ENCODE results near the gene ITPR2.

- TF ChIP-seq, protein P1, sequence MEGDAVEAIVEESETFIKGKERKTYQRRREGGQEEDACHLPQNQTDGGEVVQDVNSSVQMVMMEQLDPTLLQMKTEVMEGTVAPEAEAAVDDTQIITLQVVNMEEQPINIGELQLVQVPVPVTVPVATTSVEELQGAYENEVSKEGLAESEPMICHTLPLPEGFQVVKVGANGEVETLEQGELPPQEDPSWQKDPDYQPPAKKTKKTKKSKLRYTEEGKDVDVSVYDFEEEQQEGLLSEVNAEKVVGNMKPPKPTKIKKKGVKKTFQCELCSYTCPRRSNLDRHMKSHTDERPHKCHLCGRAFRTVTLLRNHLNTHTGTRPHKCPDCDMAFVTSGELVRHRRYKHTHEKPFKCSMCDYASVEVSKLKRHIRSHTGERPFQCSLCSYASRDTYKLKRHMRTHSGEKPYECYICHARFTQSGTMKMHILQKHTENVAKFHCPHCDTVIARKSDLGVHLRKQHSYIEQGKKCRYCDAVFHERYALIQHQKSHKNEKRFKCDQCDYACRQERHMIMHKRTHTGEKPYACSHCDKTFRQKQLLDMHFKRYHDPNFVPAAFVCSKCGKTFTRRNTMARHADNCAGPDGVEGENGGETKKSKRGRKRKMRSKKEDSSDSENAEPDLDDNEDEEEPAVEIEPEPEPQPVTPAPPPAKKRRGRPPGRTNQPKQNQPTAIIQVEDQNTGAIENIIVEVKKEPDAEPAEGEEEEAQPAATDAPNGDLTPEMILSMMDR (IDR thresholded peaks at IDR 0.05): no peak
- no peak for TF ChIP-seq POLR2A (IDR thresholded peaks at IDR 0.05)
These were observed 387.1 kb downstream of the ITPR2 start for GRCh38 chr12:26445909-26446308.

All from adrenal gland (tissue), 5 donors.